Uterus (tissue), 2 donors: ENCODE results near the gene COL24A1.

Experiments
- POLR2A ChIP-seq, 2 donors: fragments of 450-650 bp; IDR thresholded peaks; one replicate each; pipeline ENCODE4 v1.6.1; 2016; ENCODE audit warnings: antibody characterized with exemption in 2 of 2, mild to moderate bottlenecking in 1 of 2, moderate library complexity in 1 of 2
- TF ChIP-seq, protein P1 (sequence below), 4 experiments: fragments of 200-600 bp in 2 of 4; fragments of 450-650 bp in 2 of 4; sonication (generic) in 2 of 4; IDR thresholded peaks; one replicate each; pipeline ENCODE4 v1.5.1; 2016 to 2019; ENCODE audit warnings: antibody characterized with exemption in 4 of 4, mild to moderate bottlenecking in 2 of 4, moderate library complexity in 1 of 4

DNA sequence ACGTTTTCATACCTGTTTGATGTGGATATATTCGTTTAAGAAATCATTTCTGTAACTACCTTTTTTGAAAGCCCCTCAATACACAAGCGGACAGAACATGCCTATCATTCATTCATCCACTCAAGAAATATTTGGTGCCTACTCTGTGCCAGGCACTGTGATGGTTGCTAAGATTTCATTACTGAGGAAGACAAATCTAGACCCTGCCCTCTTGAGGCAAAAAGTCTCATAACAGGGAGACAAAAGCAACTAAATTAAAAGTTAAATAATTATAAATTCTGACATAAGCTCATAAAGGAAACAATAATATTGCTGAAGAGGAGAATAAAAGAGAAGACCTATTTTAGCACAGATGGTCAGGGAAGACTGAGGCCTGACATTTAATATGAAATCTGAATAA lies 244.8 kb downstream of the COL24A1 start:
- TF ChIP-seq, protein P1, sequence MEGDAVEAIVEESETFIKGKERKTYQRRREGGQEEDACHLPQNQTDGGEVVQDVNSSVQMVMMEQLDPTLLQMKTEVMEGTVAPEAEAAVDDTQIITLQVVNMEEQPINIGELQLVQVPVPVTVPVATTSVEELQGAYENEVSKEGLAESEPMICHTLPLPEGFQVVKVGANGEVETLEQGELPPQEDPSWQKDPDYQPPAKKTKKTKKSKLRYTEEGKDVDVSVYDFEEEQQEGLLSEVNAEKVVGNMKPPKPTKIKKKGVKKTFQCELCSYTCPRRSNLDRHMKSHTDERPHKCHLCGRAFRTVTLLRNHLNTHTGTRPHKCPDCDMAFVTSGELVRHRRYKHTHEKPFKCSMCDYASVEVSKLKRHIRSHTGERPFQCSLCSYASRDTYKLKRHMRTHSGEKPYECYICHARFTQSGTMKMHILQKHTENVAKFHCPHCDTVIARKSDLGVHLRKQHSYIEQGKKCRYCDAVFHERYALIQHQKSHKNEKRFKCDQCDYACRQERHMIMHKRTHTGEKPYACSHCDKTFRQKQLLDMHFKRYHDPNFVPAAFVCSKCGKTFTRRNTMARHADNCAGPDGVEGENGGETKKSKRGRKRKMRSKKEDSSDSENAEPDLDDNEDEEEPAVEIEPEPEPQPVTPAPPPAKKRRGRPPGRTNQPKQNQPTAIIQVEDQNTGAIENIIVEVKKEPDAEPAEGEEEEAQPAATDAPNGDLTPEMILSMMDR (IDR thresholded peaks at IDR 0.05), result no peak
- TF ChIP-seq POLR2A (IDR thresholded peaks at IDR 0.05), result no peak
